Measurements from ENCODE around the gene CFAP77. TPM values are rescaled to one million over a fixed set of nuclear protein-coding genes. Genes with fewer than 3 reads are reported as not detected.

CFAP77 gene
- polyA plus RNA-seq, 3 donors: not detected

DNA sequence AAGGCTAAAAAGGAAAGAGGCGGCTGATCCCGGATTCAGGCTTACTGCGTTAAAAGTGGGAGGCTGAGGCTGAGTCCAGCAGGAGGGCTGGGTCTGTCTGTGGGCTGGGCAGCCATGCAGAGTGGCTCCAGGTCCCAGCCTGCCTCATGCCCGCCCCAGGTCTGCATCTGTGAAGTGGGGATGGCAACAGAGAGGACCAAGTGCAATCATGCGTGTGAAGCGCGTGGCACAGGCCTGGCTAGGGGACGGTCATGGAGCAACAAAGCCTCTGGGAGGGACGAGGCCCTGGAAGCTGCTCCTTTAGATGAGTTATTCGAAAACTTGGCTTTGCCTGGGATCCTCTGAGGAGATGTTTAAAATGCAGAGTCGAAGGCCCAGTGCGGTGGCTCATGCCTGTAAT lies 142.0 kb downstream of the CFAP77 start:
- Mint-ChIP-seq H3K9me3 (peaks cover 0 to 5% (median 0%) of the 10 kb centered on the region in 7 donors), H3K4me1 (no peaks in the 10 kb centered on the region), H3K36me3 (no peaks in the 10 kb centered on the region), H3K27ac (no peak overlapping the region), H3K27me3 (ENCODE audit: low read depth in 3 of 3) (peaks cover 14 to 17% (median 16%) of the 10 kb centered on the region in 3 donors), H3K4me3 (no peak overlapping the region)
- no peaks in the 10 kb centered on the region for H3K9me3 ChIP-seq (replicated peaks in 1 of 2; ENCODE audit: control insufficient read depth in 1 of 2, insufficient read depth in 1 of 2, low read length in 2 of 2)
- no peaks in the 10 kb centered on the region for H4K20me1 ChIP-seq (ENCODE audit: insufficient read depth, low read length)
- no peak overlapping the region for H3K4me3 ChIP-seq (replicated peaks in 1 of 3; ENCODE audit: low read depth in 2 of 3, low read length in 3 of 3)
- DNase-seq: no peak
- H3K36me3 ChIP-seq (replicated peaks in 1 of 2; ENCODE audit: control insufficient read depth in 1 of 2, insufficient read depth in 2 of 2, low read length in 2 of 2): no peaks in the 10 kb centered on the region
- H3K27me3 ChIP-seq (ENCODE audit: control insufficient read depth in 2 of 2, insufficient read depth in 2 of 2, low read length in 2 of 2): no peaks in the 10 kb centered on the region
- intact Hi-C loops (cut with micrococcal nuclease): no loop called here
- no peak overlapping the region for H3K4me2 ChIP-seq (replicated peaks; ENCODE audit: extremely low read depth, low read length, poor library complexity, severe bottlenecking)
- no peak overlapping the region for H3K9ac ChIP-seq (ENCODE audit: insufficient read depth, low read length, poor library complexity, severe bottlenecking)
- no peaks in the 10 kb centered on the region for H3K4me1 ChIP-seq (ENCODE audit: control insufficient read depth in 1 of 2, insufficient read depth in 2 of 2, low read length in 2 of 2)
- 96% methylated on average over 12 of the region's 12 CpGs for WGBS (ENCODE audit: insufficient coverage)
- H2AFZ ChIP-seq (ENCODE audit: insufficient read depth, low read depth, low read length, poor library complexity, severe bottlenecking): no peak overlapping the region
- no peak overlapping the region for H3K27ac ChIP-seq (ENCODE audit: low read depth in 1 of 2, low read length in 2 of 2)
- H3K79me2 ChIP-seq (ENCODE audit: insufficient read depth, low read length): no peaks in the 10 kb centered on the region
- TF ChIP-seq, protein P1, sequence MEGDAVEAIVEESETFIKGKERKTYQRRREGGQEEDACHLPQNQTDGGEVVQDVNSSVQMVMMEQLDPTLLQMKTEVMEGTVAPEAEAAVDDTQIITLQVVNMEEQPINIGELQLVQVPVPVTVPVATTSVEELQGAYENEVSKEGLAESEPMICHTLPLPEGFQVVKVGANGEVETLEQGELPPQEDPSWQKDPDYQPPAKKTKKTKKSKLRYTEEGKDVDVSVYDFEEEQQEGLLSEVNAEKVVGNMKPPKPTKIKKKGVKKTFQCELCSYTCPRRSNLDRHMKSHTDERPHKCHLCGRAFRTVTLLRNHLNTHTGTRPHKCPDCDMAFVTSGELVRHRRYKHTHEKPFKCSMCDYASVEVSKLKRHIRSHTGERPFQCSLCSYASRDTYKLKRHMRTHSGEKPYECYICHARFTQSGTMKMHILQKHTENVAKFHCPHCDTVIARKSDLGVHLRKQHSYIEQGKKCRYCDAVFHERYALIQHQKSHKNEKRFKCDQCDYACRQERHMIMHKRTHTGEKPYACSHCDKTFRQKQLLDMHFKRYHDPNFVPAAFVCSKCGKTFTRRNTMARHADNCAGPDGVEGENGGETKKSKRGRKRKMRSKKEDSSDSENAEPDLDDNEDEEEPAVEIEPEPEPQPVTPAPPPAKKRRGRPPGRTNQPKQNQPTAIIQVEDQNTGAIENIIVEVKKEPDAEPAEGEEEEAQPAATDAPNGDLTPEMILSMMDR (IDR thresholded peaks at IDR 0.05): no peak

- Mint-ChIP-seq H3K27me3 (ENCODE audit: low read depth in 3 of 3) (peaks cover 11 to 23% (median 19%) of the 10 kb centered on the region in 3 donors), H3K4me3 (no peak overlapping the region), H3K27ac (no peak overlapping the region), H3K9me3 (peaks cover 0 to 6% (median 3%) of the 10 kb centered on the region in 7 donors), H3K4me1 (no peaks in the 10 kb centered on the region), H3K36me3 (no peaks in the 10 kb centered on the region)
- Histone ChIP-seq H3K9ac (ENCODE audit: insufficient read depth, low read length, poor library complexity, severe bottlenecking) (no peak overlapping the region), H3K4me3 (replicated peaks in 1 of 3; ENCODE audit: low read depth in 2 of 3, low read length in 3 of 3) (no peak overlapping the region), H4K20me1 (ENCODE audit: insufficient read depth, low read length) (no peaks in the 10 kb centered on the region), H3K36me3 (replicated peaks in 1 of 2; ENCODE audit: control insufficient read depth in 1 of 2, insufficient read depth in 2 of 2, low read length in 2 of 2) (no peaks in the 10 kb centered on the region), H3K4me1 (ENCODE audit: control insufficient read depth in 1 of 2, insufficient read depth in 2 of 2, low read length in 2 of 2) (no peaks in the 10 kb centered on the region), H3K79me2 (ENCODE audit: insufficient read depth, low read length) (no peaks in the 10 kb centered on the region), H3K27me3 (ENCODE audit: control insufficient read depth in 2 of 2, insufficient read depth in 2 of 2, low read length in 2 of 2) (no peaks in the 10 kb centered on the region), H3K4me2 (replicated peaks; ENCODE audit: extremely low read depth, low read length, poor library complexity, severe bottlenecking) (no peak overlapping the region), H3K9me3 (replicated peaks in 1 of 2; ENCODE audit: control insufficient read depth in 1 of 2, insufficient read depth in 1 of 2, low read length in 2 of 2) (no peaks in the 10 kb centered on the region), H2AFZ (ENCODE audit: insufficient read depth, low read depth, low read length, poor library complexity, severe bottlenecking) (no peak overlapping the region), H3K27ac (ENCODE audit: low read depth in 1 of 2, low read length in 2 of 2) (no peak overlapping the region)
- TF ChIP-seq, protein P1 (IDR thresholded peaks at IDR 0.05): no peak
- no peak for DNase-seq
- intact Hi-C loops (cut with micrococcal nuclease): no loop called here
- WGBS (ENCODE audit: insufficient coverage): 84% methylated on average over 2 of the region's 2 CpGs
These were observed 144.7 kb downstream of the CFAP77 start for GRCh38 chr9:132554755-132555154.
